Endothelial cell of umbilical vein (primary cell): ENCODE measurements around the gene CD300LD. TPM values are rescaled to one million over a fixed set of nuclear protein-coding genes. Genes with fewer than 3 reads are reported as not detected.

Source experiments
- BruUV-seq: library from RNA; stranded (reverse); fragments of 400-500 nt; replicated peaks from 2 replicates; lab custom pipeline; 2021; lab: Mats Ljungman, UMichigan
- CTCF ChIA-PET: fragments of 300-600, 350-600 bp; sonication (Branson Sonifier 250); formaldehyde crosslinking; loops from one replicate; lab custom pipeline; 2021; ENCODE audit warnings: antibody characterized with exemption, inconsistent platforms; lab: Charles Lee
- POLR2A ChIA-PET: fragments of 300-600, 350-600 bp; sonication (Branson Sonifier 250); formaldehyde crosslinking; loops from one replicate; lab custom pipeline; 2021; ENCODE audit warnings: antibody characterized with exemption, inconsistent platforms; lab: Charles Lee
- DNase-seq: peaks from one replicate; pipeline ENCODE4 v3.0.0-alpha.2; 2011; ENCODE audit warnings: low read depth, low spot score
- FAIRE-seq: peaks from 2 replicates; lab custom pipeline; 2011; peaks lifted over from hg19 to GRCh38; lab: Jason Lieb, UNC
- H2AFZ ChIP-seq: 2 replicates; pipeline ENCODE4 v1.6.0; 2012; ENCODE audit warnings: low read depth, low read length, control low read depth, inconsistent platforms
- H3K27ac ChIP-seq: 2 replicates; pipeline ENCODE4 v1.5.1; 2011; ENCODE audit warnings: low read depth, mild to moderate bottlenecking, control low read depth, low read length, moderate library complexity; ENCODE audit not compliant: insufficient read depth
- H3K27me3 ChIP-seq, 2 experiments: 2 replicates each; pipeline versions ENCODE4 v1.6.0 to v1.6.1; 2011; ENCODE audit warnings: low read length in 2 of 2, mixed read lengths in 1 of 2; ENCODE audit not compliant: control insufficient read depth in 2 of 2, insufficient read depth in 2 of 2
- H3K36me3 ChIP-seq, 2 experiments: 2 replicates in 1 of 2; 3 replicates in 1 of 2; pipeline ENCODE4 v1.5.1; 2011; ENCODE audit warnings: low read length in 2 of 2, mild to moderate bottlenecking in 1 of 2, moderate library complexity in 1 of 2; ENCODE audit not compliant: control insufficient read depth in 2 of 2, insufficient read depth in 2 of 2; ENCODE audit errors: extremely low read depth in 1 of 2
- H3K4me1 ChIP-seq: 3 replicates; pipeline ENCODE4 v1.5.1; 2011; ENCODE audit warnings: mild to moderate bottlenecking, low read length; ENCODE audit not compliant: control insufficient read depth, insufficient read depth; ENCODE audit errors: extremely low read depth
- H3K4me2 ChIP-seq: 2 replicates; pipeline ENCODE4 v1.6.1; 2011; ENCODE audit warnings: low read length, control low read depth, mixed read lengths; ENCODE audit not compliant: insufficient read depth
- H3K4me3 ChIP-seq, 3 experiments: fragments of 200-600 bp in 1 of 3; sonication (generic), shearing (Covaris generic) in 1 of 3; replicated peaks in 1 of 3; 2 replicates each; pipeline ENCODE4 v1.5.1; 2011 to 2016; ENCODE audit warnings: control low read depth in 3 of 3, low read length in 3 of 3, mild to moderate bottlenecking in 2 of 3, inconsistent platforms in 1 of 3, low read depth in 1 of 3, moderate library complexity in 1 of 3; ENCODE audit not compliant: insufficient read depth in 1 of 3
- H3K79me2 ChIP-seq: 2 replicates; pipeline ENCODE4 v1.6.0; 2012; ENCODE audit warnings: low read length, inconsistent platforms; ENCODE audit not compliant: control insufficient read depth, insufficient read depth
- H3K9ac ChIP-seq: replicated peaks from 2 replicates; pipeline ENCODE3; 2011; ENCODE audit warnings: low read length, control low read depth; ENCODE audit not compliant: insufficient read depth; ENCODE audit errors: extremely low read depth
- H3K9me1 ChIP-seq: replicated peaks from 3 replicates; pipeline ENCODE4 v1.6.0; 2011; ENCODE audit warnings: mild to moderate bottlenecking, low read length; ENCODE audit not compliant: control insufficient read depth, insufficient read depth; ENCODE audit errors: extremely low read depth
- H3K9me3 ChIP-seq: replicated peaks from 2 replicates; pipeline ENCODE4 v1.5.1; 2012; ENCODE audit warnings: low read length, inconsistent platforms; ENCODE audit not compliant: control insufficient read depth, insufficient read depth
- H4K20me1 ChIP-seq: replicated peaks from 2 replicates; pipeline ENCODE3; 2011; ENCODE audit warnings: mild to moderate bottlenecking, low read length; ENCODE audit not compliant: control insufficient read depth, insufficient read depth; ENCODE audit errors: extremely low read depth
- CTCF ChIP-seq, 2 donors: IDR thresholded peaks; 1 replicate in 1 of 2; 2 replicates in 1 of 2; pipeline ENCODE4 v1.5.1; 2011; ENCODE audit warnings: low read length in 2 of 2, mild to moderate bottlenecking in 2 of 2, moderate library complexity in 2 of 2, control low read depth in 1 of 2, inconsistent platforms in 1 of 2, low read depth in 1 of 2; ENCODE audit not compliant: insufficient read depth in 1 of 2; ENCODE audit errors: extremely low read depth in 1 of 2
- EZH2 ChIP-seq: IDR thresholded peaks from 2 replicates; pipeline ENCODE4 v1.6.1; 2012; ENCODE audit warnings: borderline replicate concordance, low read depth, mild to moderate bottlenecking, moderate library complexity, low read length, inconsistent platforms; ENCODE audit not compliant: severe bottlenecking
- FOS ChIP-seq: IDR thresholded peaks from 2 replicates; pipeline ENCODE4 v1.6.1; 2011; ENCODE audit warnings: mild to moderate bottlenecking, low read length, moderate library complexity, borderline replicate concordance; ENCODE audit not compliant: insufficient read depth
- GATA2 ChIP-seq: IDR thresholded peaks from 2 replicates; pipeline ENCODE4 v1.7.0; 2011; ENCODE audit warnings: low read depth, mild to moderate bottlenecking, moderate library complexity, mixed read lengths, low read length; ENCODE audit not compliant: insufficient read length, insufficient read depth
- JUN ChIP-seq: IDR thresholded peaks from 2 replicates; pipeline ENCODE4 v1.6.1; 2011; ENCODE audit warnings: borderline replicate concordance, low read depth; ENCODE audit not compliant: insufficient read length, insufficient read depth
- MAX ChIP-seq: IDR thresholded peaks from 2 replicates; pipeline ENCODE4 v1.6.1; 2011; ENCODE audit not compliant: insufficient read depth, insufficient read length
- POLR2A ChIP-seq: IDR thresholded peaks from 2 replicates; pipeline ENCODE4 v1.6.1; 2012; ENCODE audit warnings: low read depth, mild to moderate bottlenecking, control low read depth, low read length
- POLR2AphosphoS5 ChIP-seq: IDR thresholded peaks from 2 replicates; pipeline ENCODE4 v1.6.1; 2012; ENCODE audit warnings: low read depth, mild to moderate bottlenecking, control low read depth, low read length, moderate library complexity; ENCODE audit not compliant: insufficient read depth
- dilution Hi-C: fragments of 300-500 bp; cut with MboI; formaldehyde crosslinking; loops from one replicate; pipeline ENCODE4 v1.15.0; 2019; ENCODE audit warnings: low sequenced_read_pairs; ENCODE audit not compliant: extremely low pct_ligation_motif_present
- intact Hi-C: fragments of 100-400 bp; cut with micrococcal nuclease; formaldehyde crosslinking; loops from one replicate; pipeline ENCODE4 v1.10.0; 2022
- polyA plus RNA-seq, 4 experiments: library from polyadenylated mRNA; depleted of rRNA in 3 of 4; stranded (reverse) in 3 of 4; unstranded in 1 of 4; fragments of >200 nt; gene quantifications; 2 replicates each; pipeline versions ENCODE4 v1.2.1 to v1.2.3, GENCODE V29; 2011 to 2012; ENCODE audit warnings: missing spikeins in 1 of 4
- total RNA-seq: library from RNA; stranded (reverse); gene quantifications from 2 replicates; pipeline ENCODE4 v1.2.3, GENCODE V29; 2021

Gene CD300LD
- total and polyA plus RNA-seq, 2 donors (not counting 3 experiments of a cell fraction or from before 2014, with no cell fraction given), result not detected

DNA sequence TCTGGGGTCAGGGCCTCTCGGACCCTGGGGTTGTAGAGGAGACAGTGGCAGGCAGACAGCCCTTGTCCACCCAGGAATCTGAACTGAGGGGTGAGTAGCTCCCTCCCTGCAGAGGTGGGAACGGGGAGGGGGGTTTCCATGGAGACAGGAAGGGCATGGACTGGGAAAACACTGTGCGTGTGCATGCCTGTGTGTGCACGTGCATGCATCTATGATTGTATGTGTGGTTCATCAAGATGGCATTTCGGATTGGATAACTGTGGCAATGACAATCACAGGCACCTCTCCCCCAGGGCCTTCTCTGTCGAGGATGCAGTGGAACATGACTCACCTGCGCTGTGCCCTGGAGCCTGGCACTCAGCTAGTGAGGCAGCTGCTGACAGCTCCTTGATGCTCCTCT lies 40.0 kb downstream of the CD300LD start:
- Histone ChIP-seq H3K9ac (no peak overlapping the region), H3K27ac (no peak overlapping the region), H3K4me2 (no peak overlapping the region), H3K79me2 (no peaks in the 10 kb centered on the region), H3K36me3 (no peaks in the 10 kb centered on the region), H4K20me1 (no peaks in the 10 kb centered on the region), H3K9me1 (no peaks in the 10 kb centered on the region), H2AFZ (no peak overlapping the region), H3K4me3 (no peak overlapping the region), H3K4me1 (no peaks in the 10 kb centered on the region), H3K9me3 (no peaks in the 10 kb centered on the region), H3K27me3 (no peaks in the 10 kb centered on the region)
- DNase-seq (no peak), FAIRE-seq (no peak)
- no TSS peak for BruUV-seq
- dilution Hi-C loops, result no loop called here
- POLR2A ChIA-PET, result no interaction called here
- CTCF ChIA-PET, result no interaction called here
- intact Hi-C loops, result no loop called here
- no peak for TF ChIP-seq EZH2
- TF ChIP-seq MAX, result no peak
- no peak for TF ChIP-seq FOS
- TF ChIP-seq JUN, result no peak
- no peak for TF ChIP-seq POLR2AphosphoS5
- no peak for TF ChIP-seq GATA2
- TF ChIP-seq POLR2A, result no peak
- no peak for TF ChIP-seq CTCF (IDR thresholded peaks at IDR 0.05; ENCODE audit: extremely low read depth in 1 of 2, insufficient read depth in 1 of 2, low read depth in 1 of 2, low read length in 2 of 2)
